GM19239 (cell line): ENCODE measurements around the gene ZNF124.
"Not testable (repeated sequence)": the region's sequence is repeated elsewhere in the genome, so short reads cannot be mapped to it uniquely, and the experiment has no call there.

Experiments used
- DNase-seq: peaks from one replicate; pipeline ENCODE4 v3.0.0; 2011; ENCODE audit warnings: low spot score; ENCODE audit not compliant: insufficient read length
- FAIRE-seq: peaks from 2 replicates; lab custom pipeline; 2011; peaks lifted over from hg19 to GRCh38; lab: Jason Lieb, UNC

ZNF124 gene

GRCh38 chr1:247175458-247175857 is 3.6 kb upstream of the ZNF124 start:
- DNase-seq: no peak

GRCh38 chr1:247173431-247173830 is 1.6 kb upstream of the ZNF124 start:
- FAIRE-seq (peak; percentile 42), DNase-seq (no peak)

More at GRCh38 chr1:247175458-247175857, 3.6 kb upstream of the ZNF124 start:
- no peak for FAIRE-seq

GRCh38 chr1:247172996-247173395 is 1.2 kb upstream of the ZNF124 start:
- FAIRE-seq: no peak
- no peak for DNase-seq

GRCh38 chr1:247171443-247171842 is 377 bp downstream of the ZNF124 start:
- not testable (repeated sequence) for DNase-seq
- peak; percentile 76 for FAIRE-seq

- no peak for FAIRE-seq
- no peak for DNase-seq
Observed at GRCh38 chr1:247165674-247166073, 6.1 kb downstream of the ZNF124 start.

- FAIRE-seq: no peak
- no peak for DNase-seq
Observed at GRCh38 chr1:247164694-247165093, 7.1 kb downstream of the ZNF124 start.

GRCh38 chr1:247156787-247157232 is 15.0 kb downstream of the ZNF124 start:
- DNase-seq (no peak), FAIRE-seq (no peak)

- DNase-seq: no peak
- FAIRE-seq: no peak
Observed at GRCh38 chr1:247147781-247148180, 24.0 kb downstream of the ZNF124 start.

GRCh38 chr1:247147120-247147519 is 24.7 kb downstream of the ZNF124 start:
- not testable (repeated sequence) for FAIRE-seq, DNase-seq

- DNase-seq: no peak
- FAIRE-seq: no peak
Observed at GRCh38 chr1:247146671-247147070, 25.1 kb downstream of the ZNF124 start.

- no peak for FAIRE-seq
Observed at GRCh38 chr1:247145279-247145678, 26.5 kb downstream of the ZNF124 start.

GRCh38 chr1:247139557-247139956 is 32.3 kb downstream of the ZNF124 start:
- not testable (repeated sequence) for DNase-seq, FAIRE-seq

More at GRCh38 chr1:247145279-247145678, 26.5 kb downstream of the ZNF124 start:
- no peak for DNase-seq

- FAIRE-seq: no peak
Observed at GRCh38 chr1:247131236-247131635, 40.6 kb downstream of the ZNF124 start.

GRCh38 chr1:247127519-247128282 is 44.1 kb downstream of the ZNF124 start:
- peak; percentile 83 for FAIRE-seq
- not testable (repeated sequence) for DNase-seq

More at GRCh38 chr1:247131236-247131635, 40.6 kb downstream of the ZNF124 start:
- no peak for DNase-seq

GRCh38 chr1:247126601-247127000 is 45.2 kb downstream of the ZNF124 start:
- FAIRE-seq: peak; percentile 73
- DNase-seq: not testable (repeated sequence)

GRCh38 chr1:247126166-247126565 is 45.7 kb downstream of the ZNF124 start:
- not testable (repeated sequence) for DNase-seq
- peak; percentile 95 for FAIRE-seq

GRCh38 chr1:247121382-247121781 is 50.4 kb downstream of the ZNF124 start:
- no peak for DNase-seq
- no peak for FAIRE-seq

GRCh38 chr1:247120408-247120668 is 51.5 kb downstream of the ZNF124 start:
- FAIRE-seq, DNase-seq: not testable (repeated sequence)

GRCh38 chr1:247119600-247120407 is 52.0 kb downstream of the ZNF124 start:
- FAIRE-seq: no peak
- DNase-seq: no peak

GRCh38 chr1:247118946-247119446 is 52.8 kb downstream of the ZNF124 start:
- no peak for DNase-seq
- no peak for FAIRE-seq

- DNase-seq (no peak), FAIRE-seq (no peak)
Observed at GRCh38 chr1:247115545-247115944, 56.3 kb downstream of the ZNF124 start.
